M059J (cell line): Measurements from ENCODE around the gene TCF12. TPM values are rescaled to one million over a fixed set of nuclear protein-coding genes. Genes with fewer than 3 reads are reported as not detected.

Source experiments
- DNase-seq: peaks from one replicate; pipeline ENCODE4 v3.0.0-alpha.2; 2012; ENCODE audit warnings: low read depth
- total RNA-seq: library from RNA; depleted of rRNA; stranded (reverse); fragments of >200 nt; shearing (Covaris generic); gene quantifications from 2 replicates; pipeline ENCODE4 v1.2.3, GENCODE V29; 2014; rRNA removed

The TCF12 gene
- total RNA-seq, 1 experiment from 2014 or later = 51.7 TPM

DNA sequence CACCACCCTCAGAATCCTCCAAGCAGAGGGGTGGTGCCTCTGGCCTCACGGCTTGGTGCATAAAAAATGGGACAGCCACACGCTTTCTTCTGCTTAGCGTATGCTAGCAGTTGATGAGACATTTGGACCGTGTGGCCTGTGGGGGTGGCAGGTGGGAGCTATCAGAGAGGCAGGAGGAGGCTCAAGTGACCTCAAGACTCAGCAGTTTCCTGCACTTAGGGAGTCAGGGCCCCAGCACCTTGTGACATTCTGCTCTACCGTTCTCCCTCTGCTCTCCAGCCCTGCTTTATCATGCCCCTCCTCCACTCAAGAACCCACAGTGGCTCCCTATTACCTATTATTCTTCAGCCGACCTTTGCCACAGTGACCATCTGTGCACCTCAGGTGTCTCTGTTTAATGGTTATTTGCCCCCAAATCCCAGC, 416.9 kb downstream of the TCF12 start:
- no peak for DNase-seq

DNA sequence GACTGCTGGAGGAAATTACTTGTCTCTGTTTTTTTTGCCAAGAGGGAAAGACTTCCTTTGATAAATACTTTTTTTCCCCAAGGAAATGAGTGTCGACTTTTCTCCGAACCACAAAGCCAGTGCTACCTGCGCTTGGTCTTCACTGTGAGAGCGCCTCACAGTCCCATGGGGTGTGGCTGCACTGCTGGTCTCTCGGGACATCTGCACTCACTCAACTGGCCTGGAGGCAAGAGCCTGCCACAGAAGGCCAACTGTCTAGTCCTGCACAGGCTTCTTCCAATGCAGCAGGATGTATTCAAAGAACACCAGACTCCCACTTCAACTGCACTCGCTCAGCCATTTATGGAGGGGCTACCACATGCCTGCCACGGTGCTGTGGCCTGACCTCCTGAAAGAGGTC, 417.3 kb downstream of the TCF12 start:
- DNase-seq = no peak

DNA sequence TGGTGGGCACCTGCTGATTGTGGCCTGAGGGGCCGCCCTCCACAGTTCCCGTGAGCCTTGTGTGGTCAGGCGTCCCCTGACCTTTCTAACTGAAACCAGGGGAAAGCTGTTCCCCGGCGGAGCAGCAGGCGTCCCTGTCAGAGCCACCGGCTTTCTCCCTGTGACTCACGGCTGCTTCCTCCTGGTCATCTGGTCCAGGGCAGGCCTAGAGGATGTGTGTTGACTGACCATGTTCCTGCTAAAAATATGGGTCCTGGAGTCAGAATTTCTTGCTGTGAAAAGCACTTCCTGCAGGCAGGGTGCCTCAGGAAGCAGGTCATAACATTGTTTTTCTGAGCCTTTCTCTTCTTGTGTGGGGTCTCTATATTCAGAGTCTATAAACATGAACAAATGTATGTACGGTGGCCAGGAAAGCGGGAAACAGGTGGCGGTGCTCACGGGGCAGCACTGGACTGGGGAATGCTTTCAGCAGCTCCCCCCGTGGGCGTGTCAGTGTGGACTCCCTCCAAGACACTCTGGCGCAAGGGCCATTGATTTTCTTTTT, 419.5 kb downstream of the TCF12 start:
- peak; percentile 53 for DNase-seq

DNA sequence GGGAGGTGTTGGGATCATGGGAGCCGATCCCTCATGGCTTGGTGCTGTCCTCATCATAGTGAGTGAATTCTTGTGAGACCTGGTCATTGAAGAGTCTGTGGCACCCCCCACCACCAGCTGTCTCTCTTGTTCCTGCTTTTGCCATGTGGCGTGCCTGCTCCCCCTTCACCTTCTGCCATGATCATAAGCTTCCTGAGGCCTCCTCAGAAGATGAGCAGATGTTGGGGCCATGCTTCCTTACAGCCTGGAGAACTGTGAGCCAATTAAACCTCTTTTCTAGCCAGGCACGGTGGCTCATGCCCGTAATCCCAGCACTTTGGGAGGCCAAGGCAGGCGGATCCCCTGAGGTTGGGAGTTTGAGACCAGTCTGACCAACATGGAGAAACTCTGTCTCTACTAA, 420.9 kb downstream of the TCF12 start:
- DNase-seq = no peak

Other genes with a start within 250 kb of the TCF12 start
- gene ZNF280D, start 185.1 kb upstream of the TCF12 start, total RNA-seq = 14.4 and 15.3 TPM in 2 replicates